Inflammatory macrophage (primary cell): ENCODE results near the gene HSPB6.
A peak's percentile ranks its signal among the peaks of the same experiment; 100 is the strongest.
"Not testable (repeated sequence)": the region's sequence is repeated elsewhere in the genome, so short reads cannot be mapped to it uniquely, and the experiment has no call there.

Experiments used
- DNase-seq, 2 donors: peaks; one replicate each; pipeline ENCODE4 v3.0.0-alpha.2; 2020 to 2022

The HSPB6 gene

GRCh38 chr19:35729021-35729420 lies 27.8 kb downstream of the HSPB6 start:
- no peak for DNase-seq

DNA sequence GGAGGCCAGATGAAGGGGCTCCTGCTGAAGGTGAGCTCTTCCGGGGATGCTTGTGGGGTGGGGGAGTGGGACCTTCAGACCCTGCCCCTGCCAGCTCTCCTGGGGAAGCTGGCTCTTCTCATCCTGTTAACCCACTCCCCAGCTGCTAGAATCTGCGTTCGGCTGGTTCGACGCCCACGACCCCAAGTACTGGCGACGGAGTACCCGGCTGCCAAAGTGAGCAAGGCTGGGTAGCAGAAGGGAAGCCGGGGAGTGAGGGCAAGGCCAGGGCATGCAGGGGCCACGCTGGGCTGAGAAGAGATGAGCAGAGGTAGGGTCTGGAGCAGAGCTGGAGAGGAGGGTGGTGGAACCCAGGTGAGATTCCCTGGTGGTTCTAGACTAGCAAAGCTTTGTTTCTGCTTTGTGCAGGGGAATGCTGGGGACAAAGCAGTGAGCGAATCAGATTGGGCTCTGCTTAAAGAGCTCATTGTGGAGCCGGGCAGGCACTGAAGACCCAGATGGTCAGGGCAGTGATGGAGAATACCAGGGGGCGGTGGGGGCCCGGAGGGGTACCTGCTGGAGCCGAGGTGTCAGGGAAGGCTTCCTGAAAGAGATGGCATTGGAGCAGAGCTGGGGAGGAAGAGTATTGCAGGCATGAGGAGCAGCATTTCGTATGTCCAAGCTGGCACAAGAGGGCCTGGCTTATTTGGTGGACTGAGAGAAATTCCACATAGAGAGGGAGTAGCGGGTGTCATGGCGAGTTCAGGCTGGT lies 28.7 kb downstream of the HSPB6 start:
- DNase-seq: no peak

DNA sequence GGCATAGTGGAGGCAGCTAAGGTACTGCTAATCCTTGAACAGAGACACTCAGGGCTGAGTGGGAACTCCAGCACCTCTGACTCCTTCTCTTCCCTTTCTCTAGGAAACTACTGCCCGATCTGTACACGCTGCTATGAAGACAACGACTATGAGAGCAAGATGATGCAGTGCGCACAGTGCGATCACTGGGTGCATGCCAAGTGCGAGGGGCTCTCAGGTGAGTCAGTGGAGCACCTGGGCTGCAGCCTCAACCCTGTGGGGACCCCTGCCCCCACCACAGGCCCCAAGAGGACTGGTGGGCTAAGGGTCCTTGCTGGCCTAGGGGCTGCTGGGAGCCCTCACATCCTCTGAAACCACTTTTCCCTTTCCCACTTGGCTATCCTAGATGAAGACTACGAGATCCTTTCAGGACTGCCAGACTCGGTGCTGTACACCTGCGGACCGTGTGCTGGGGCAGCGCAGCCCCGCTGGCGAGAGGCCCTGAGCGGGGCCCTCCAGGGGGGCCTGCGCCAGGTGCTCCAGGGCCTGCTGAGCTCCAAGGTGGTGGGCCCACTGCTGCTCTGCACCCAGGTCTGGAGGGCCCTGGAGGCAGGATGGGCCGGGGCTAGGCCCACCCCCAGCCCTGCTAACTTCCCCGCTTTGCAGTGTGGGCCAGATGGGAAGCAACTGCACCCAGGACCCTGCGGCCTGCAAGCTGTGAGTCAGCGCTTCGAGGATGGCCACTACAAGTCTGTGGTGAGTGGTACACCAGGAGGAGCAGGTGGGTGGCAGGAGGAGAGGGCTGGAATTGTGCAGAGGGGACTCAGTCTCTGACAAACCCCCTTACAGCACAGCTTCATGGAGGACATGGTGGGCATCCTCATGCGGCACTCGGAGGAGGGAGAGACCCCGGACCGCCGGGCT lies 29.5 kb downstream of the HSPB6 start:
- DNase-seq: no peak

DNA sequence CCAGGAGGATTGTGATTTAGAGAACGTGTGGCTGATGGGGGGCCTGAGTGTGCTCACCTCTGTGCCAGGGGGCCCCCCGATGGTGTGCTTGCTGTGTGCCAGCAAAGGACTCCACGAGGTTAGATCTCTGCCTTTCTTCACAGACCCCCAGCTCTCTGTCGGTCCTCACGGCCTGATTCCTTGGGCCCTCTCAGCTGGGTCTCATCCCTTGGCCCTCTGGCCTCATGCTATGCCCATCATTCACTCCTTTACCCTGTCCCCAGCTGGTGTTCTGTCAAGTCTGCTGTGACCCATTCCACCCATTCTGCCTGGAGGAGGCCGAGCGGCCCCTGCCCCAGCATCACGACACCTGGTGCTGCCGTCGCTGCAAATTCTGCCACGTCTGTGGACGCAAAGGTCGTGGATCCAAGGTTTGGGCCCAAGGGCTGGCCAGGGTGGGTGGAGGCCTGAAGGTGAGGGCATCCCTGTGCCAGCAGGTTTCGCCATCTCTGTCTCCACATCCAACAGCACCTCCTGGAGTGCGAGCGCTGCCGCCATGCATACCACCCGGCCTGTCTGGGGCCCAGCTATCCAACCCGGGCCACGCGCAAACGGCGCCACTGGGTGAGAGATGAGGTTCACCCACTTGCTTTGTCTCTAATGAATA lies 31.5 kb downstream of the HSPB6 start:
- DNase-seq: no peak

DNA sequence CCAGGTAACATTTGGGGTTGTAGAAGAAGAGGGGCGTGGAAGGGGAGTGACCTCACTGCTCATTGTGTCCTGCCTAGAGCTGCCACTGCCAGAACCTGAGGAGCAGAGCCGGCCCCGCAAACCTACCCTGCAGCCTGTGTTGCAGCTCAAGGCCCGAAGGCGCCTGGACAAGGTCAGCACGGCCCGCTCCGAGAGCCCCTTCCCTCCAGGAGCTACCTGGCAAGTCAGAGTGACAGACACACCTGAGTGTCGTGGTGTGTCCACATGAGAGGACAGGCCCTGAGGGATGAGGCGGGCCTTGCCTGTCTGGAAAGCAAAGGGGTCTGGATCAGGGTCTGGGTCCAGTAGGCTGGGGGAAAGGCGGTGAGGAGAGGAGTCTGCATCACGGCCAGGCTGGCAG lies 32.3 kb downstream of the HSPB6 start:
- DNase-seq: no peak

DNA sequence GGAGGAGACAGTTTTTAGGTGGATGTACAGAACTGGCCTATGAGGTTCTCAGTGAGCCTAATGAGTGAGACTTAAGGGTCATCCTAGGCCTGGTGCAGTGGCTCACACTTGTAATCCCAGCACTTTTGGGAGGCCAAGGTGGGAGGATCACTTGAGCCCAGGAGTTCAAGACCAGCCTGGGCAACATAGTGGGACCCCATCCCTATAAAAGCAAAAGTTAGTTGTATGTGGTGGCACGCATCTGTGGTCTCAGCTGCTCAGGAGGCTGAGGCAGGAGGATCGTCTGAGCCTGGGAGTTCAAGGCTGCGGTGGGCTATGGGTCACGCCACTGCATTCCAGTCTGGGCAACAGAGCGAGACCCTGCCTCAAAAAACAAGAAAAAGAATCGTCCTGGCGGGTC lies 32.7 kb downstream of the HSPB6 start:
- DNase-seq: not testable (repeated sequence)

- DNase-seq: no peak
Measured at GRCh38 chr19:35723671-35724070, 33.2 kb downstream of the HSPB6 start.

DNA sequence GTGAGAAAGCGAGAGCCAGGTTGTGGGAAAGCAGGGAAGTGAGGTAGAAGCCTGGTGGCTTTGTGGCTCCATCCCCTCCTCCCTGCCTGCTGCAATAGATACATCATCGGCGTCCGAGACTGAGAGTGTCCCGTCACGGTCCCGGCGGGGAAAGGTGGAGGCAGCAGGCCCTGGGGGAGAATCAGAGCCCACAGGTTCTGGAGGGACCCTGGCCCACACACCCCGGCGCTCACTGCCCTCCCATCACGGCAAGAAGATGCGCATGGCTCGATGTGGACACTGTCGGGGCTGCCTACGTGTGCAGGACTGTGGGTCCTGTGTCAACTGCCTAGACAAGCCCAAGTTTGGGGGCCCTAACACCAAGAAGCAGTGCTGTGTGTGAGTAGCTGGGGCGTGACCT lies 33.9 kb downstream of the HSPB6 start:
- no peak for DNase-seq

GRCh38 chr19:35722461-35722860 lies 34.4 kb downstream of the HSPB6 start:
- no peak for DNase-seq

- no peak for DNase-seq
Measured at GRCh38 chr19:35721374-35721773, 35.5 kb downstream of the HSPB6 start.

- no peak for DNase-seq
Measured at GRCh38 chr19:35720648-35721047, 36.2 kb downstream of the HSPB6 start.

DNA sequence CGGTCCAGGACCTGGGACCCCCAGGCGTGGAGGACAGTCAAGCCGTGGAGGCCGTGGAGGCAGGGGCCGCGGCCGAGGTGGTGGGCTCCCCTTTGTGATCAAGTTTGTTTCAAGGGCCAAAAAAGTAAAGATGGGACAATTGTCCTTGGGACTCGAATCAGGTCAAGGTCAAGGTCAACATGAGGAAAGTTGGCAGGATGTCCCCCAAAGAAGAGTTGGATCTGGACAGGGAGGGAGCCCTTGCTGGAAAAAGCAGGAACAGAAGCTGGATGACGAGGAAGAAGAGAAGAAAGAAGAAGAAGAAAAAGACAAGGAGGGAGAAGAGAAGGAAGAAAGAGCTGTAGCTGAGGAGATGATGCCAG lies 36.7 kb downstream of the HSPB6 start:
- no peak for DNase-seq

DNA sequence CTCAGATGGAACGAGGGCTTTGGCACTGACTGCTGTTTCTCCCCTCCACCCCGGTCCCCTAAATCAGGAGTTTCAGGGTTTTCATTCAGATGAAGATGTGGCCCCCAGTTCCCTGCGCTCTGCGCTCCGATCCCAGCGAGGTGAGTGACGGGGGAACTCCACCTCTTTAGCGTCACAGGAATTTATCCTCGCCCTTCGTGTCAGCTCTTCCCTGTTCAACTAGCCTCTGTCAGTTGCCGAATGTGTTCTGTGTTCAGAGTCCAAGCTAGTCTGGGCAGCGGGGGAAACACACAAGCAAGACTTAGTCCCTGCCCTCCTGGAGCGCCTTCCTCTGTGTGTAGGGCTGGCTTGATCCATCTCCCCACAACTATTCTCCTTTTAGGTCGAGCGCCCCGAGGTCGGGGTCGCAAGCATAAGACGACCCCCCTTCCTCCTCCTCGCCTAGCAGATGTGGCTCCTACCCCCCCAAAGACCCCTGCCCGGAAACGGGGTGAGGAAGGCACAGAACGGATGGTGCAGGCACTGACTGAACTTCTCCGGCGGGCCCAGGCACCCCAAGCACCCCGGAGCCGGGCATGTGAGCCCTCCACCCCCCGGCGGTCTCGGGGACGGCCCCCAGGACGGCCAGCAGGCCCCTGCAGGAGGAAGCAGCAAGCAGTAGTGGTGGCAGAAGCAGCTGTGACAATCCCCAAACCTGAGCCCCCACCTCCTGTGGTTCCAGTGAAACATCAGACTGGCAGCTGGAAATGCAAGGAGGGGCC lies 37.2 kb downstream of the HSPB6 start:
- no peak for DNase-seq

- peak; percentile 26 to 36 for DNase-seq
Measured at GRCh38 chr19:35718345-35719041, 38.3 kb downstream of the HSPB6 start.

- no peak for DNase-seq
Measured at GRCh38 chr19:35717665-35718344, 39.0 kb downstream of the HSPB6 start, which contains the start of gene KMT2B. Gene KMT2B (plus strand): TSS chr19:35718003. CDS start chr19:35718019, 16 bp downstream.

DNA sequence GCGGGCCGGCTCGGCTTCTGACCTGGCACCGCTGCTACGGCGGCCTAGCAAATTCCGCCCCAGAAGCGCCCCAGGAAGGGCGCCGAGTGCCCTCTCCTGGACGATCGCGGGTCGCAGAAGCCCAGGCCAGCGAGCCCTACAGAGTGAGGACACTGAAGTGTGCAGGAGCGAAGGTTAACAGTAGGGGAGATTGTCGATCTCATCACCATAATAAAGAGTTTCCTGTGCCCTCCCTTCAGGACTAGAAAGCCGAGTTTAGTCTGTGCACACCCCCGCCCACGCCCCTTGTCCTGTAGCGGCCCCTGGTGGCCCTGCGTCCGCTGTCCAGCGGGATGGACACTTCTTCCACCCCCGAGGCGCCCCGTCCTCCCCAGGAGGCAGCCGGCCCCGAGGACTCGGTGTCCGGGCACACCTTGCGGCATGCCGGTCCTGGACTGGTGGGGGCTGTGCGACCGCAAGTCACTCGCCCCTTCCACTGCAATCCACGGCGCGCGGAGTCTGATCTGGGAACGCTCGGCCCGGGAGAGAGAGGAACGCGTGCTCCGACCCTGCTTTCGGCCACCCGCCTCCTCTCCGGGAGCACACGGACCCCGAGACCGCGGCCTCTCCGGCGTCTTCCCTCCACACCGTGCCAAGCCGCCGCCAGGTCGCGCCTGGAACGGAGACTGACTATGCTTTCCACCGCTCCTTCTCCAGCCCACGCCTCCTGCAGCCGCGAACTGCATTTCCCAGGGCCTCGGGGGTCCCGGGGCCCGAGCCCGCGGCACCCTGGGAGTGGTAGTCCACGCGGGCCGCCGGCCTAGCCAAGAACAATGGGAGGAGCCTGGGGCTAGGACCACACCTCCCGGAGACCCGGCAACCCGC lies 39.8 kb downstream of the HSPB6 start:
- DNase-seq: peak; percentile 92 to 96

DNA sequence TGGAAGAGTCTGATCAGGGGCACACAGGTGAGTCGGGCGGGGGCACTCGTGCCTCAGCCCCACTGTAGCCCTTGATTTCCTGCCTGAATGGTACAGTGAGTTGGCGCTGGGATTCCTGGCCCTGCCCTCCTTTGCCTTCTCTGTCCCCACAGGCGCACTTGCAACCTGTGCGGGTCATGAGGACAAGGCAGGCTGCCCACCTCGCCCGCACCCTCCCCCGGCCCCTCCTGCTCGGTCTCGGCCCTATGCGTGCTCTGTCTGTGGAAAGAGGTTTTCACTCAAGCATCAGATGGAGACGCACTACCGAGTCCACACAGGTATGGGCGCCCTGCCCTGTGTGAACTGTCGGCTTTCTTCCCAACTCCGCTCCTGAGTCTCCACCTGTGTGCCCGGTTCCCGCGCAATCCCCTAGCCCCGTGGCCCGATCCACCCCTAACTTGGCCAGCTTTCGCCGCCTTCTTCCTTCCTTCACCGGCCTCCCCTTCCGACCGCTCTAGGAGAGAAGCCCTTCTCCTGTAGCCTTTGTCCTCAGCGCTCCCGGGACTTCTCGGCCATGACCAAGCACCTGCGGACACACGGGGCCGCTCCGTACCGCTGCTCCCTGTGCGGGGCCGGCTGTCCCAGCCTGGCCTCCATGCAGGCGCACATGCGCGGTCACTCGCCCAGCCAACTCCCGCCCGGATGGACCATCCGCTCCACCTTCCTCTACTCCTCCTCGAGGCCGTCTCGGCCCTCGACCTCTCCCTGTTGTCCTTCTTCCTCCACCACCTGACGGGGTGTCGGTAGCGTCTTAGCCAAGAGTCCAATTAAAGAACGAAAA lies 40.6 kb downstream of the HSPB6 start:
- no peak for DNase-seq

DNA sequence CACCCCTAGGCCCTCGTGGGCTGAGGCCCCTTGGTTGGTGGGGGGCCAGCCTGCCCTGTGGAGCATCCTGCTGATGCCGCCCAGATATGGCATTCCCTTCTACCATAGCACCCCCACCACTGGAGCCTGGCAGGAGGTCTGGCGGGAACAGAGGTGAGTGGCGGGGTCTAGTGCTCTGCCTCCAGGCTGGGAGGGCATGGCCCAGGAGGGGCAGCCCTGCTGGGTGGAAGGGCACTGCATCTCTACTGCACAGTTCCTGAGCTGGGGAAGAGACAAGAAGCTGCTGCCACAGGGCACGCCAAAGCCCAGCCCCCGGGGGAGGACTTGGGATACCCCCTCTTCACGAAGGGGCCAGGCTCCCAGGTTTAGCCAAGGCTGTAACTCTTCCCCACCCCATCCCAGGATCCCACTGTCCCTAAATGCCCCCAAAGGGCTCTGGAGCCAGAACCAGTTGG lies 41.4 kb downstream of the HSPB6 start:
- no peak for DNase-seq
